K562 (cell line): ENCODE data around the gene CNTF. TPM values are rescaled to one million over a fixed set of nuclear protein-coding genes. Genes with fewer than 3 reads are reported as not detected.

Experiments used
- ATAC-seq: fragments of 200-7000 bp; cut with Tn5 transposase; 3 replicates; pipeline ENCODE4 v1.9.1; 2020; ENCODE audit warnings: moderate library complexity
- BruUV-seq: library from RNA; stranded (reverse); fragments of 400-500 nt; replicated peaks from 2 replicates; lab custom pipeline; 2021; lab: Mats Ljungman, UMichigan
- CTCF ChIA-PET: fragments of 300-600 bp; formaldehyde crosslinking; extraction: SDS; loops from one replicate; lab custom pipeline; 2021; ENCODE audit warnings: low intra/inter-chr PET ratio; lab: Yijun Ruan, JAX
- POLR2A ChIA-PET: fragments of 300-600, 350-650 bp; sonication (Branson Sonifier 250); formaldehyde crosslinking; extraction: SDS; loops from one replicate; lab custom pipeline; 2021; ENCODE audit warnings: antibody characterized with exemption, inconsistent platforms; lab: Yijun Ruan, JAX
- DNase-seq, 4 experiments: peaks; one replicate each; pipeline versions ENCODE4 v3.0.0 to v3.0.0-alpha.2; 2011 to 2018; ENCODE audit warnings: low spot score in 3 of 4, mixed read lengths in 3 of 4; ENCODE audit errors: extremely low read depth in 1 of 4
- FAIRE-seq: peaks from 2 replicates; lab custom pipeline; 2011; peaks lifted over from hg19 to GRCh38; lab: Jason Lieb, UNC
- H2AFZ ChIP-seq: 2 replicates; pipeline ENCODE4 v1.6.0; 2011; ENCODE audit warnings: low read depth, low read length, control low read depth, inconsistent platforms
- H3K27ac ChIP-seq: fragments of 200-600 bp; 3 replicates; pipeline ENCODE4 v1.8.0; 2011; ENCODE audit warnings: low read depth, mild to moderate bottlenecking, control low read depth, inconsistent platforms, low read length, moderate library complexity, mixed read lengths; ENCODE audit errors: extremely low read depth
- H3K27me3 ChIP-seq, 2 experiments: fragments of 300-600 bp in 1 of 2; 2 replicates in 1 of 2; 3 replicates in 1 of 2; pipeline versions ENCODE4 v1.6.0 to v1.8.0; 2011; ENCODE audit warnings: inconsistent platforms in 2 of 2, low read length in 2 of 2, mild to moderate bottlenecking in 1 of 2, mixed read lengths in 1 of 2, moderate library complexity in 1 of 2; ENCODE audit not compliant: control insufficient read depth in 2 of 2, insufficient read depth in 2 of 2
- H3K36me3 ChIP-seq: fragments of 300-600 bp; 3 replicates; pipeline ENCODE4 v1.8.0; 2011; ENCODE audit warnings: mild to moderate bottlenecking, low read length, inconsistent platforms; ENCODE audit not compliant: control insufficient read depth, insufficient read depth
- H3K4me1 ChIP-seq, 2 experiments: fragments of 200-600 bp in 1 of 2; replicated peaks in 1 of 2; 2 replicates in 1 of 2; 3 replicates in 1 of 2; pipeline versions ENCODE4 v1.5.1 to v1.8.0; 2011; ENCODE audit warnings: inconsistent platforms in 2 of 2, low read length in 2 of 2, mild to moderate bottlenecking in 1 of 2, mixed read lengths in 1 of 2, moderate library complexity in 1 of 2; ENCODE audit not compliant: control insufficient read depth in 2 of 2, insufficient read depth in 2 of 2
- H3K4me2 ChIP-seq: 2 replicates; pipeline ENCODE4 v1.6.1; 2011; ENCODE audit warnings: low read length, control low read depth, inconsistent platforms, mixed read lengths; ENCODE audit not compliant: insufficient read depth
- H3K4me3 ChIP-seq: fragments of 200-600 bp; sonication (generic), shearing (Covaris generic); 2 replicates; pipeline ENCODE4 v1.5.1; 2016; ENCODE audit warnings: control low read depth, inconsistent platforms
- H3K79me2 ChIP-seq: fragments of 200-600 bp; 3 replicates; pipeline ENCODE4 v1.8.0; 2011; ENCODE audit warnings: low read length, inconsistent platforms; ENCODE audit not compliant: control insufficient read depth, insufficient read depth
- H3K9ac ChIP-seq, 2 experiments: 2 replicates each; pipeline versions ENCODE4 v1.6.0 to v1.6.1; 2011; ENCODE audit warnings: low read depth in 2 of 2, low read length in 2 of 2, control low read depth in 1 of 2, inconsistent platforms in 1 of 2, mild to moderate bottlenecking in 1 of 2, mixed read lengths in 1 of 2; ENCODE audit not compliant: insufficient read depth in 1 of 2
- H3K9me1 ChIP-seq: one replicate; pipeline ENCODE4 v1.6.0; 2011; ENCODE audit warnings: inconsistent platforms, mild to moderate bottlenecking, low read length, moderate library complexity; ENCODE audit not compliant: control insufficient read depth, insufficient read depth
- H3K9me3 ChIP-seq: replicated peaks from 2 replicates; pipeline ENCODE4 v1.5.1; 2011; ENCODE audit warnings: low read depth, low read length, inconsistent platforms; ENCODE audit not compliant: control insufficient read depth, insufficient read depth
- H4K20me1 ChIP-seq: replicated peaks from 2 replicates; pipeline ENCODE4 v1.6.1; 2011; ENCODE audit warnings: low read length, inconsistent platforms, mixed read lengths; ENCODE audit not compliant: control insufficient read depth, insufficient read depth
- CSDE1 ChIP-seq, 2 experiments: fragments of 450-650 bp; IDR thresholded peaks; 2 replicates each; pipeline ENCODE4 v1.6.1; 2016; ENCODE audit warnings: mild to moderate bottlenecking in 1 of 2
- GTF2B ChIP-seq: IDR thresholded peaks from 2 replicates; pipeline ENCODE4 v1.6.1; 2011; ENCODE audit not compliant: insufficient read length; ENCODE audit errors: extremely low read depth
- HDAC3 ChIP-seq: fragments of 450-650 bp; IDR thresholded peaks from 2 replicates; pipeline ENCODE4 v1.6.1; 2018; ENCODE audit warnings: borderline replicate concordance, mild to moderate bottlenecking, moderate library complexity; ENCODE audit not compliant: partially characterized antibody
- KDM4B ChIP-seq, 2 experiments: fragments of 450-650 bp in 1 of 2; sonication (generic) in 1 of 2; IDR thresholded peaks; 2 replicates each; pipeline ENCODE4 v1.6.1; 2016 to 2017; ENCODE audit warnings: borderline replicate concordance in 2 of 2, antibody characterized with exemption in 1 of 2, low read depth in 1 of 2, mild to moderate bottlenecking in 1 of 2
- MEIS2 ChIP-seq: fragments of 450-650 bp; IDR thresholded peaks from 2 replicates; pipeline ENCODE4 v1.6.1; 2014; ENCODE audit warnings: mild to moderate bottlenecking; ENCODE audit not compliant: partially characterized antibody
- PBX2 ChIP-seq, 2 experiments: IDR thresholded peaks in 1 of 2; conservative IDR thresholded peaks in 1 of 2; 2 replicates each; pipeline ENCODE4 v1.6.1; 2016; ENCODE audit warnings: low read depth in 2 of 2, mild to moderate bottlenecking in 1 of 2, missing compliant biosample characterization in 1 of 2, missing genetic modification characterization in 1 of 2, moderate library complexity in 1 of 2
- PKNOX1 ChIP-seq: fragments of 450-650 bp; IDR thresholded peaks from 2 replicates; pipeline ENCODE4 v1.6.1; 2016
- POU5F1 ChIP-seq: fragments of 150-350 bp; IDR thresholded peaks from 2 replicates; pipeline ENCODE4 v1.6.1; 2014; ENCODE audit warnings: borderline replicate concordance, low read length, low read depth, mild to moderate bottlenecking; ENCODE audit not compliant: partially characterized antibody
- PRDM10 ChIP-seq: fragments of 450-650 bp; IDR thresholded peaks from 2 replicates; pipeline ENCODE4 v1.6.1; 2018; ENCODE audit not compliant: partially characterized antibody
- SNIP1 ChIP-seq: fragments of 450-650 bp; IDR thresholded peaks from 2 replicates; pipeline ENCODE4 v1.7.1; 2017; ENCODE audit warnings: low read depth, mild to moderate bottlenecking
- TAL1 ChIP-seq: fragments of 450-650 bp; IDR thresholded peaks from 2 replicates; pipeline ENCODE4 v1.6.1; 2016; ENCODE audit warnings: mild to moderate bottlenecking
- ZNF408 ChIP-seq: fragments of 250-450 bp; sonication (Bioruptor Pico); IDR thresholded peaks from 2 replicates; pipeline ENCODE4 v1.4.0; 2020; ENCODE audit warnings: low read depth, mild to moderate bottlenecking, moderate library complexity
- WGBS: fragments of 100-300 bp; shearing (Covaris generic); methylation state at CpG from one replicate; pipeline ENCODE4 v1.1.6; 2016; ENCODE audit warnings: low coverage, mixed read lengths; ENCODE audit not compliant: insufficient coverage; ENCODE audit errors: missing lambda C conversion rate; 5-methylcytosine and 5-hydroxymethylcytosine counted together
- in situ Hi-C: fragments of 300-500 bp; cut with MboI; formaldehyde crosslinking; loops from 4 replicates; pipeline ENCODE4 v1.15.0; 2018; ENCODE audit warnings: inconsistent platforms, mixed read lengths
- intact Hi-C: fragments of 100-400 bp; cut with micrococcal nuclease; formaldehyde crosslinking; loops from 2 replicates; pipeline ENCODE4 v1.14.2; 2022
- polyA plus RNA-seq, 8 experiments: library from polyadenylated mRNA; depleted of rRNA in 4 of 8; stranded (reverse) in 5 of 8; unstranded in 3 of 8; fragments of >200 nt; fragmentation: Nextera tagmentation in 2 of 8; fragmentation: Illumina TruSeq in 1 of 8; extraction: Ambion mirVana in 2 of 8; extraction: Trizol in 1 of 8; gene quantifications; 2 replicates each; pipeline versions ENCODE4 v1.2.1 to v1.2.3, GENCODE V29; 2011 to 2014; ENCODE audit warnings: inconsistent platforms in 1 of 8, missing spikeins in 1 of 8
- total RNA-seq, 7 experiments: library from RNA; depleted of rRNA in 6 of 7; stranded (reverse); fragments of >200 nt in 6 of 7; fragmentation: Illumina TruSeq in 2 of 7; extraction: Trizol in 2 of 7; gene quantifications; 2 replicates each; pipeline versions ENCODE4 v1.2.1 to v1.2.3, GENCODE V29; 2011 to 2021; ENCODE audit warnings: low replicate concordance in 1 of 7

CNTF gene
- total and polyA plus RNA-seq, 9 of the 15 experiments (the other 6 are each of a cell fraction or from before 2014, with no cell fraction given) = 0.17 to 5.0 (median 2.3) TPM

GRCh38 chr11:58637371-58637770 is 14.9 kb downstream of the CNTF start:
- H3K27ac ChIP-seq = no peak overlapping the region
- H3K27me3 ChIP-seq = no peaks in the 10 kb centered on the region
- H3K9me1 ChIP-seq = no peaks in the 10 kb centered on the region
- TF ChIP-seq HDAC3 (no peak), CSDE1 (IDR thresholded peaks at IDR 0.05) (no peak), MEIS2 (peak; percentile 65), SNIP1 (no peak), PRDM10 (peak; percentile 39), KDM4B (IDR thresholded peaks at IDR 0.05; ENCODE audit: borderline replicate concordance in 2 of 2, low read depth in 1 of 2) (no peak), TAL1 (no peak), PBX2 (CRISPR knock-in tag; IDR thresholded peaks at IDR 0.05; ENCODE audit: low read depth) (no peak), PBX2 (tag; conservative IDR thresholded peaks at IDR 0.05; ENCODE audit: low read depth) (peak; percentile 67), GTF2B (no peak), POU5F1 (no peak), ZNF408 (CRISPR knock-in tag) (no peak), PKNOX1 (peak; percentile 32; the same call in 1 of the 2 replicates)
- ChIA-PET CTCF (interaction anchor here (0.6 to 1.1 kb wide), 2 partner anchors 151 to 429 kb away, joined by 3 to 6 read pairs; no protein-coding TSS in a partner anchor), POLR2A (no interaction called here)
- no peak overlapping the region for H3K9ac ChIP-seq
- H3K4me2 ChIP-seq = no peak overlapping the region
- 4% methylated on average over 2 of the region's 2 CpGs for WGBS
- no peaks in the 10 kb centered on the region for H3K79me2 ChIP-seq
- no peaks in the 10 kb centered on the region for H3K9me3 ChIP-seq
- no peaks in the 10 kb centered on the region for H3K36me3 ChIP-seq
- intact Hi-C loops (loop anchor here (2.0 to 10.0 kb wide), 2 partner anchors 263 to 417 kb away; no protein-coding TSS in a partner anchor), in situ Hi-C loops (loop anchor here (25.0 kb wide), 1 partner anchor 500 kb away; the partner anchor contains the start of gene FAM111A)
- H2AFZ ChIP-seq = no peak overlapping the region
- H3K4me3 ChIP-seq = no peak overlapping the region
- DNase-seq (no peak), ATAC-seq (no peak), FAIRE-seq (no peak)
- BruUV-seq = no TSS peak
- H3K4me1 ChIP-seq = peaks cover 0 to under 1% of the 10 kb centered on the region in 2 experiments; a peak in 3 of 5 replicates
- H4K20me1 ChIP-seq = no peaks in the 10 kb centered on the region
